B cell (primary cell): ENCODE data around the gene AFF3.

ENCODE experiments used
- EZH2 ChIP-seq: IDR thresholded peaks from 2 replicates; pipeline ENCODE4 v1.6.1; 2012; ENCODE audit warnings: borderline replicate concordance, low read depth, mild to moderate bottlenecking, moderate library complexity, low read length; ENCODE audit not compliant: insufficient read depth, poor library complexity, severe bottlenecking
- TF ChIP-seq, protein P1 (sequence below): fragments of 200-600 bp; IDR thresholded peaks from one replicate; pipeline ENCODE4 v1.8.0; 2022; ENCODE audit warnings: antibody characterized with exemption, mild to moderate bottlenecking

- TF ChIP-seq, protein P1, sequence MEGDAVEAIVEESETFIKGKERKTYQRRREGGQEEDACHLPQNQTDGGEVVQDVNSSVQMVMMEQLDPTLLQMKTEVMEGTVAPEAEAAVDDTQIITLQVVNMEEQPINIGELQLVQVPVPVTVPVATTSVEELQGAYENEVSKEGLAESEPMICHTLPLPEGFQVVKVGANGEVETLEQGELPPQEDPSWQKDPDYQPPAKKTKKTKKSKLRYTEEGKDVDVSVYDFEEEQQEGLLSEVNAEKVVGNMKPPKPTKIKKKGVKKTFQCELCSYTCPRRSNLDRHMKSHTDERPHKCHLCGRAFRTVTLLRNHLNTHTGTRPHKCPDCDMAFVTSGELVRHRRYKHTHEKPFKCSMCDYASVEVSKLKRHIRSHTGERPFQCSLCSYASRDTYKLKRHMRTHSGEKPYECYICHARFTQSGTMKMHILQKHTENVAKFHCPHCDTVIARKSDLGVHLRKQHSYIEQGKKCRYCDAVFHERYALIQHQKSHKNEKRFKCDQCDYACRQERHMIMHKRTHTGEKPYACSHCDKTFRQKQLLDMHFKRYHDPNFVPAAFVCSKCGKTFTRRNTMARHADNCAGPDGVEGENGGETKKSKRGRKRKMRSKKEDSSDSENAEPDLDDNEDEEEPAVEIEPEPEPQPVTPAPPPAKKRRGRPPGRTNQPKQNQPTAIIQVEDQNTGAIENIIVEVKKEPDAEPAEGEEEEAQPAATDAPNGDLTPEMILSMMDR, result no peak
- TF ChIP-seq EZH2, result no peak
Observed at GRCh38 chr2:100140582-100140981, 1.8 kb downstream of the AFF3 start.
